Stomach (tissue), 9 donors: Measurements from ENCODE around the gene COBL. TPM values are rescaled to one million over a fixed set of nuclear protein-coding genes. Genes with fewer than 3 reads are reported as not detected.

Source experiments
- DNase-seq, 2 donors: peaks; one replicate each; pipeline versions ENCODE4 v3.0.0 to v3.0.0-alpha.2; 2013 to 2019
- H3K27ac ChIP-seq, 5 donors: fragments of 200-600 bp in 4 of 5; sonication (generic) in 4 of 5; one replicate each; pipeline ENCODE4 v1.5.1; 2013 to 2019; ENCODE audit warnings: mild to moderate bottlenecking in 1 of 5, moderate library complexity in 1 of 5
- H3K27me3 ChIP-seq, 3 donors: fragments of 200-600 bp; sonication (generic); one replicate each; pipeline ENCODE4 v1.5.1; 2017 to 2019; ENCODE audit warnings: mixed run types in 1 of 3
- H3K36me3 ChIP-seq, 4 donors: fragments of 200-600 bp; sonication (generic); 1 replicate in 3 of 4; 2 replicates in 1 of 4; pipeline ENCODE4 v1.5.1; 2016 to 2019
- H3K4me1 ChIP-seq, 4 donors: fragments of 200-600 bp; sonication (generic); one replicate each; pipeline ENCODE4 v1.5.1; 2016 to 2019
- H3K4me3 ChIP-seq, 4 donors: fragments of 200-600 bp; sonication (generic) in 3 of 4; one replicate each; pipeline ENCODE4 v1.5.1; 2016 to 2019; ENCODE audit warnings: mild to moderate bottlenecking in 1 of 4
- H3K9me3 ChIP-seq, 4 donors: fragments of 200-600 bp; sonication (generic); one replicate each; pipeline ENCODE4 v1.5.1; 2016 to 2019
- EP300 ChIP-seq: sonication (generic); formaldehyde crosslinking; IDR thresholded peaks from one replicate; pipeline ENCODE4 v1.6.1; 2017; ENCODE audit warnings: antibody characterized with exemption
- POLR2A ChIP-seq, 4 donors: fragments of 450-650 bp; IDR thresholded peaks; one replicate each; pipeline ENCODE4 v1.6.1; 2016; ENCODE audit warnings: antibody characterized with exemption in 4 of 4, control low read depth in 2 of 4, mild to moderate bottlenecking in 1 of 4, moderate library complexity in 1 of 4
- POLR2AphosphoS5 ChIP-seq, 3 donors: sonication (generic); formaldehyde crosslinking; IDR thresholded peaks; one replicate each; pipeline ENCODE4 v1.6.1; 2016; ENCODE audit warnings: antibody characterized with exemption in 3 of 3
- WGBS, 5 donors: extraction: QIAGEN DNeasy Blood & Tissue Kit in 3 of 5; methylation state at CpG; one replicate each; pipeline versions ENCODE4 v1.1.5 to v1.1.7; 2013 to 2018; 5-methylcytosine and 5-hydroxymethylcytosine counted together
- intact Hi-C: fragments of 100-400 bp; cut with DNase I; formaldehyde crosslinking; loops from one replicate; pipeline ENCODE4 v1.15.1; 2023; ENCODE audit warnings: low total_unique reads
- polyA plus RNA-seq, 3 donors: library from polyadenylated mRNA; stranded (reverse); fragments of 200-250 nt; gene quantifications; one replicate each; pipeline ENCODE4 v1.2.3, GENCODE V29; 2013
- total RNA-seq, 5 donors: library from RNA; depleted of rRNA; stranded (reverse); fragments of >200 nt; gene quantifications; one replicate each; pipeline versions ENCODE4 v1.1.0 to v1.2.3, GENCODE V29; 2014 to 2016
- TF ChIP-seq, protein P1 (sequence below), 7 experiments: fragments of 450-650 bp in 4 of 7; fragments of 200-600 bp in 3 of 7; sonication (generic) in 3 of 7; IDR thresholded peaks; one replicate each; pipeline ENCODE4 v1.5.1; 2016 to 2019; ENCODE audit warnings: antibody characterized with exemption in 7 of 7, control low read depth in 2 of 7, mild to moderate bottlenecking in 1 of 7
- donor health status: healthy with polysubstance abuse.
- donor health status: Bipolar disorder and iron deficiency.
- donor health status: healthy.

COBL gene
- total and polyA plus RNA-seq, 8 donors = 4.9 to 79.9 (median 16.0) TPM

- no peak overlapping the region for H3K27ac ChIP-seq
- no peak for TF ChIP-seq POLR2A (IDR thresholded peaks at IDR 0.05)
- TF ChIP-seq POLR2AphosphoS5 (IDR thresholded peaks at IDR 0.05) = no peak
- TF ChIP-seq, protein P1, sequence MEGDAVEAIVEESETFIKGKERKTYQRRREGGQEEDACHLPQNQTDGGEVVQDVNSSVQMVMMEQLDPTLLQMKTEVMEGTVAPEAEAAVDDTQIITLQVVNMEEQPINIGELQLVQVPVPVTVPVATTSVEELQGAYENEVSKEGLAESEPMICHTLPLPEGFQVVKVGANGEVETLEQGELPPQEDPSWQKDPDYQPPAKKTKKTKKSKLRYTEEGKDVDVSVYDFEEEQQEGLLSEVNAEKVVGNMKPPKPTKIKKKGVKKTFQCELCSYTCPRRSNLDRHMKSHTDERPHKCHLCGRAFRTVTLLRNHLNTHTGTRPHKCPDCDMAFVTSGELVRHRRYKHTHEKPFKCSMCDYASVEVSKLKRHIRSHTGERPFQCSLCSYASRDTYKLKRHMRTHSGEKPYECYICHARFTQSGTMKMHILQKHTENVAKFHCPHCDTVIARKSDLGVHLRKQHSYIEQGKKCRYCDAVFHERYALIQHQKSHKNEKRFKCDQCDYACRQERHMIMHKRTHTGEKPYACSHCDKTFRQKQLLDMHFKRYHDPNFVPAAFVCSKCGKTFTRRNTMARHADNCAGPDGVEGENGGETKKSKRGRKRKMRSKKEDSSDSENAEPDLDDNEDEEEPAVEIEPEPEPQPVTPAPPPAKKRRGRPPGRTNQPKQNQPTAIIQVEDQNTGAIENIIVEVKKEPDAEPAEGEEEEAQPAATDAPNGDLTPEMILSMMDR (IDR thresholded peaks at IDR 0.05) = no peak
- no peak for TF ChIP-seq EP300
- no peaks in the 10 kb centered on the region for H3K27me3 ChIP-seq
- intact Hi-C loops = no loop called here
- WGBS, 5 donors = 79 to 86% (median 85%) methylated on average over 6 to 8 of the region's 8 CpGs
- no peak for DNase-seq
- no peak overlapping the region for H3K4me3 ChIP-seq
- H3K4me1 ChIP-seq = no peaks in the 10 kb centered on the region
- no peaks in the 10 kb centered on the region for H3K9me3 ChIP-seq
- H3K36me3 ChIP-seq = peaks cover 0 to 17% (median 13%) of the 10 kb centered on the region in 4 donors
Observed at GRCh38 chr7:51129527-51130472, 186.8 kb downstream of the COBL start.

DNA sequence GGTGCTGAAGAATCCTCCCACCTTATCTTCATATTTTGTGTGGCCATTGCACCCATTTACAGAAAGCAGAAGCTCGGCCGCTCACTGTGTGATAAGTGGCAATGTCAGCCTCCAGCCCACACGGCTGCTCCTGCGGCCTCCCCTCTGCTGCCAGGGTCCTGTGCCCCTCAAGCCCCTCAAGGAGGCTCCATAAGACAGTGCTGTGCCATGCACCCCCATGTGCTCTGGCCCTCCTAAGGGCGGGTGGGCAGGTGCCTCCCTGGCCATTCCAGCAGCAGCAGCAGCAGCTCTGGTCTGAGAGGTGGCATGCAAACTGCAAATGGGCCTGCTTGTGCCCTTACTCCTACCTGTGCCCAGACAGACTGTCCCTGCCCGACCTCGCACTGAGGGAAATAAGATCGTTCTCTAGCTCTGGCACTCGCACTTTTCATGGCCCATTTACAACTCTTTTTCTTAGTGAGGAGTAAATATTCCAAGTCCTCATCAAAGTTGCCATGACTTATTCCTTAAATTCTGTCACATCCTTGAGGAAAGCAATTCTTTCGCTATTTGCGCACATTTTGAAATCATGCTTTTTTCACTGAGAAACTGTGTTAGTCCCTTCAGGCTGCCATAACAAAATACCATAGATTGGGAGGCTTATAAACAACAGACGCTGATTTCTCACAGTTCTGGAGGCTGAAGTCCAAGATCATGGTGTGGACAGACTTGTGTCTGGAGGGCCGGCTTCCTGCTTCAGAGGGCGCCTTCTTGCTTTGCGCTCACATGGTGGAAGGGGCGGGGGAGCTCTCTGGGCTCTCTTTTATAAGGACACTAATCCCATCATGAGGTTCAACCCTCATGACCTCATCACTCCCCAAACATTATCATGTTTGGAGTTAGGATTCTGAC, 187.8 kb downstream of the COBL start:
- no peak for DNase-seq
- Histone ChIP-seq H3K36me3 (peaks cover 0 to 13% (median 10%) of the 10 kb centered on the region in 4 donors), H3K4me1 (no peaks in the 10 kb centered on the region), H3K4me3 (no peak overlapping the region), H3K9me3 (no peaks in the 10 kb centered on the region), H3K27me3 (no peaks in the 10 kb centered on the region), H3K27ac (no peak overlapping the region)
- 86 to 93% (median 90%) methylated on average over 16 of the region's 16 CpGs for WGBS, 5 donors
- TF ChIP-seq, protein P1 (IDR thresholded peaks at IDR 0.05) = no peak
- TF ChIP-seq POLR2A (IDR thresholded peaks at IDR 0.05) (no peak), POLR2AphosphoS5 (IDR thresholded peaks at IDR 0.05) (no peak), EP300 (no peak)
- intact Hi-C loops = no loop called here

- WGBS, 5 donors = 58 to 78% (median 61%) methylated on average over 3 of the region's 3 CpGs
Observed at GRCh38 chr7:51127618-51127904, 189.0 kb downstream of the COBL start.

More at GRCh38 chr7:51127618-51127904, 189.0 kb downstream of the COBL start:
- TF ChIP-seq, protein P1 (IDR thresholded peaks at IDR 0.05) = no peak
- TF ChIP-seq EP300 = no peak
- TF ChIP-seq POLR2A (IDR thresholded peaks at IDR 0.05) = no peak
- no peak for TF ChIP-seq POLR2AphosphoS5 (IDR thresholded peaks at IDR 0.05)
- no peaks in the 10 kb centered on the region for H3K9me3 ChIP-seq
- peaks cover 0 to 2% (median 2%) of the 10 kb centered on the region in 4 donors for H3K36me3 ChIP-seq
- H3K27me3 ChIP-seq = no peaks in the 10 kb centered on the region
- intact Hi-C loops = no loop called here
- no peak overlapping the region for H3K4me3 ChIP-seq
- no peaks in the 10 kb centered on the region for H3K4me1 ChIP-seq
- no peak for DNase-seq
- peak overlapping the region in 1 of 5 donors; percentile 2 for H3K27ac ChIP-seq
